GM20000 (cell line): Measurements from ENCODE around the gene VIPR2.

Experiments used
- DNase-seq: peaks from one replicate; pipeline ENCODE4 v3.0.0; 2012; ENCODE audit warnings: low spot score
- CTCF ChIP-seq: IDR thresholded peaks from 2 replicates; pipeline ENCODE4 v1.5.1; 2012; ENCODE audit warnings: mild to moderate bottlenecking, control low read depth; ENCODE audit errors: extremely low read depth, missing control alignments

The VIPR2 gene

GRCh38 chr7:159094023-159094740 lies 50.5 kb downstream of the VIPR2 start:
- no peak for DNase-seq

DNA sequence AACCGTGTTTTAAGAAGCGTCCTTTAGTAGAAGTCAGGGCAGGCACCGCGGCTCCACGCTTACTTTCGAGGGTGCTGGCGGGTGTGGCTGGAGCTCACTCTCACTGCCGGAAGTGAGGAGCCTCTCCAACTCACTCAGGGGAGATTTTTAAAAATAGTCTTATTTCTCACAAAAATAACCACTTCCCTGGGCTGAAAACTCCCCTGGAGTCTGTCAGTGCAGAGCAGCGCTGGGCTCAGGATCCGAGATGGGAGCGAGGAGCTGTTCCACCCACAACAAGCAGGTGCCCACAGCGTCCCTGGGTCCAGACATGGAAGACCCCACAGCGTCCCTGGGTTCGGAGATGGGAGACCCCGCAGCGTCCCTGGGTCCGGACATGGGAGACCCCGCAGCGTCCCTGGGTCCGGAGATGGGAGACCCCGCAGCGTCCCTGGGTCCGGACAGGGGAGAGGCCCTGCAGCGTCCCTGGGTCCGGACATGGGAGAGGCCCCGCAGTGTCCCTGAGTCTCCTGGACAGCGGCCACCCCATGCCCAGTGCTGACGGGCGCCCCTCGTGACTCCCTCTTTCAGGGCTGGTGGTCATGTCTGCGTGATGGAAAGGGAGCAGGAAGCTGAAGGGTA lies 51.2 kb downstream of the VIPR2 start:
- TF ChIP-seq CTCF, result no peak
- DNase-seq, result no peak

More at GRCh38 chr7:159094023-159094740, 50.5 kb downstream of the VIPR2 start:
- TF ChIP-seq CTCF, result no peak

- no peak for DNase-seq
- no peak for TF ChIP-seq CTCF
These were observed 52.0 kb downstream of the VIPR2 start for GRCh38 chr7:159092701-159093121.

DNA sequence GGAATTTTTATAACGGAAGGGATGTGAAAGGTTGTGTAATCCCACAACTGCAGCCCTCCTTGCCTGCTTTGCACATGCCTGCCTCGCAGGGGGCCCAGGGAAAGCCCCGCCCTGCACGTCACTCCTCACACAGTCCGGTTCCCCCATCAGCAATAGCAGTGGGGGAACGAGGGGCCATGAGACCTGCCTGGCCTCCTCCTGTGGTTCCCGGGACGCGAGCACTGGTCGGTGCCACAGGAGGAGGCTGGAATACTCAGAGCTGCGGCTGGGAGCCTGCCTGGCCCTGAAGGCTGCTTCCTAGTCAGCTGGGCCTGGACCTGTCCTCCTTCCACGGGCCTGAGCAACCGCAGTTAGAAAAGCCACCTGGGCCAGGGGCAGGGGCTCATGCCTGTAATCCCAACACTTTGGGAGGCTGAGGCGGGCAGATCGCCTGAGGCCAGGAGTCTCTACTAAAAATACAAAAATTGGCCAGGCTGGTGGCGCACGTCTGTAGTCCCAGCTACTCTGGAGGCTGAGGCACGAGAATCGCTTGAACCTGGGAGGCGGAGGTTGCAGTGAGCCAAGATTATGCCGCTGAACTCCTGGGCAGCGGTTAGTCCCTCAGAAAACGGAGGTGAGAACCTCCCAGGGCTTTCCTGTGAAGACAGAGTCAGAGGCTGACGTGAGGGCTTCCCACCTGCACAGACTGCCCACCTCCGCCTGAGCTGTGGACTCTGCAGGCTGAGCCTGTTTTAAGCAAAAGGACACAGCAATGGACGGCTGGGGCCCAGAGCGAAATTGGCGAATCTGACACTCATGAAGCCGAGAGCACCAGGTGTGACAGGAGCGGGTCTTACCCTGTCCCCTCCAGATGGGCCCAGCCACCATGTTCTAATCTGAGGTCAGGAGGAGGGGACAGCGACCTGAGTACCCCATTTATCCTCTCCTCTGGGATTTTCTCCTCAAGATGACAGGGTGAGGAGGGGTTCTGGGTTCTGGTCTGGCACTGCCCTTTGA lies 52.9 kb downstream of the VIPR2 start:
- DNase-seq, result no peak
- TF ChIP-seq CTCF, result no peak

GRCh38 chr7:159091041-159091440 lies 53.6 kb downstream of the VIPR2 start:
- TF ChIP-seq CTCF, result no peak
- no peak for DNase-seq

DNA sequence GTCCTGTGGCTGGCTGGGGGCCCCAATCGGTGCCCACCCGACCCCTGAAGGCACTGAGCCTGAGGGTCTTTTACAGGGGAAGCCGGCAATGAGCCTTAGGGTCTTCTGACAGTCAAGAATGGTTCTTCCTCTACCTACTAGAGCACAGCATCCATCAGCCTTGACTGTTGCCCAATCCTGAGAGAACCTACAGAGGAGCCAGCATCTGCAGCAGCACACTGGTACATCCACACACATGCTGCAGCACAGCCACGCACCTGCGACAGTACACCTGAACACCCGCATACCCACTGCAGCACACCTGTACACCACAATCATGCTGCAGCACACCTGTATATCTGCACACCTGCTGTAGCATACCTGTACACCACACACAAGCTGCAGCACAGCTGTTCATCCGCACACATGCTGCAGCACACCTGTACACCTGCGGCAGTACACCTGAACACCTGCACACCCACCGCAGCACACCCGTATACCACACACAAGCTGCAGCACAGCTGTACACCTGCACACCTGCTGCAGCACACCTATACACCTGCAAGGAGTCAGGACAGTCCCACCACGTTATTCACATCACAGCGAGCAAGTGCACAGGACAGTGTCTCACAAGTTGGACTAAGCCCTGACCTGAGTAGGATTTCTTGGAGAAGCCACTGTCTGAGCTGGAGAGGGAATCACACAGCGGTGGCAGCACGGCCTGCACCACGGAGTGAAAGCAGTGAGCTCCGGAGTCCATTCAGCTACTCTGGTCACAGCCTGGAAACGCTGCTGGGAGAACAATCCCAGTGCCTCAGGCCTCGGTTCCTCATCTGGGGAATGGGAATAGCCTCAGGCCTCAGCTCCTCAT lies 56.4 kb downstream of the VIPR2 start:
- no peak for DNase-seq
- TF ChIP-seq CTCF, result no peak
